GM18909 (cell line): ENCODE data around the gene CAND1.

Experiments
- ATAC-seq: cut with Tn5 transposase; IDR thresholded peaks from one replicate; pipeline ENCODE4 v1.9.1; 2021; ENCODE audit warnings: mild to moderate bottlenecking; ENCODE audit not compliant: unreplicated experiment, poor library complexity

Gene CAND1

GRCh38 chr12:67279637-67280036 is 10.5 kb downstream of the CAND1 start:
- ATAC-seq: no peak

DNA sequence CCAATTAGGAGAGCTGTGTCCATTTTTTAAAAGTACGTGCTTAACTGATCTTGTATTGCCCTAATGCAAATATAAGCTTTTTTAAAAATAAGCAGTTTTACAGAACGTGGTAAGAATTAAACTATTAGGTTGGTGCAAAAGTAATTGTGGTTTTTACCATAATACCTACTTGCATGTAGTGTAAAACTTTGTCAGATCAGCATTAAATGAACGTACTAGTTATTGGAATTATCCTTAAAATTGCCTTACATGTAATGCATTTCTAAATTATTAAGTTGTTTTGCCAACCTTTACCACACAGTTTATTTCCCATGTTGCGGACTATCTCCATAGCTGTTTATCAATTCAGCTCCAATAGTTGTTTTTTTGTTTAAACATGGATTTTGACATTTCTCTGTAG is 10.9 kb downstream of the CAND1 start:
- ATAC-seq: no peak

DNA sequence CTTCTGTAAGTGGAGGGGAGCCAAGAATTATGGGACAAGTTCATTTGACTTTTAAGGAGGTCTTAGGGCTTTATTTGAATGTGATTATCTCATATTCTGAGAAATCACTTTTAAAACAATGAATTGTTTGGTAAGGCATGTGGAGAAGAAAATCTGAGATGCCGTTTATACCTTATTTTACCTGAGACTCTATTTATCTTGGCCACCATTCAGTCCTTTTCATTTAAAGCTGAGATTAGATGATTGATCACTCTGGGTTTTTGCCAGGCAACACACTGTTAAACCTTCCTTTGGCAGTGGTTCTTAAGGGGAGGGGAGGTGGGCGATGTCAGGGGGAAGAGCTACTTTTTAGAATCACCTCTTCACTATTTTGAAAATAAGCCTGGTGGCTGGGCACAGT is 11.4 kb downstream of the CAND1 start:
- no peak for ATAC-seq

DNA sequence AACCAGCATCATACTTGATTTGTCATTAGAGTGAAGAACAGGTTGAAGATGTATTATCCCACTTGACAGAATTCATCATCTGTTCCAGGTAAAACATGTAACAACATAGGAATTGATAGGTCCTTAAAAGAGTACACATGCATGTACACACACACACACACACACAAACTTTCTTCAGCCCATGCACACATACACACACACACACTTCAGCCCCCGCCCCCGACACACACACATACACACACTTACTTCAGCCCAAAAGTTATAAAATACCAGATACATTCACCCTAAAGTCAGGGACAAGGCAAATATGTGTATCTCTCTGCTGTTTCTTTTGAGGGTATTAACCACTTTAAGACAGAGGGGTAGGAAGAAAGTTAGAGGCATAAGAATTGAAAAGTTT is 15.4 kb downstream of the CAND1 start:
- no peak for ATAC-seq

DNA sequence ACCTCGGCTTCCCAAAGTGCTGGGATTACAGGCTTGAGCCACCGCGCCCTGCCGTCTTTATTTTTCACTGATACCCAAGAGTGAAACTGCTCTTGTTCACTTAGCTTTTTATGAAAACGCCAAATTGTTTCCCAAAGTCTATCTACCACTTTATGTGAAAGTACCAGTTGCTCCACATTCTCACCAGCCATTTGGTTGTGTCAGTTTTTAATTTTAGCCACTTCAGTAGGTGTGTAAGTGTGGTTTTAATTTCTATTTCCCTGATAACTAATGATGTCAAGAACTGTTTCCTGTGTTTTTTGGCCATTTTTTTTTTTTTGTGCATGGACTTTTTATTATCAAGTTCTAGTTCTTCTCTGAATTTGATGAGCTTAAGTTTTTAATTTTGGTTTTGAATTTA is 17.1 kb downstream of the CAND1 start:
- no peak for ATAC-seq

- no peak for ATAC-seq
Measured at GRCh38 chr12:67287311-67287710, 18.2 kb downstream of the CAND1 start.

DNA sequence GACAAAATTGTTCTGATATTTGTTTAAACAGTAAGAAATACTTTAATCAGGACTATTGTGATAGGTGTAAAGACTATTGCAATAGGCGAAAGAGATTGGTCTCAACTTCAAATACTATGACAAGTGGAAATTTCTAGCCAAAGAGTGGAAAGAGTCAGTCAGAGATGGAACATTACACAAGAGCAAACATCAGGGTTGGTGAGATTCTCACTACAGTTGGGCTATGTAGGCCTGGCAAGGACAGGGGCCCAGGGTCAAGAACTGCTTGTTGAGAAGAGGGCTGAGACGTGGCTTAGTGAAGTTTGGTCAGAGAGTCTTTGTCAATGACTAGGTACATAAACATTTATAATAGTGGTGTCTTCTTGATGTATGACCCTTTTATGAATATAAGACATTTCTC is 19.4 kb downstream of the CAND1 start:
- ATAC-seq: no peak

DNA sequence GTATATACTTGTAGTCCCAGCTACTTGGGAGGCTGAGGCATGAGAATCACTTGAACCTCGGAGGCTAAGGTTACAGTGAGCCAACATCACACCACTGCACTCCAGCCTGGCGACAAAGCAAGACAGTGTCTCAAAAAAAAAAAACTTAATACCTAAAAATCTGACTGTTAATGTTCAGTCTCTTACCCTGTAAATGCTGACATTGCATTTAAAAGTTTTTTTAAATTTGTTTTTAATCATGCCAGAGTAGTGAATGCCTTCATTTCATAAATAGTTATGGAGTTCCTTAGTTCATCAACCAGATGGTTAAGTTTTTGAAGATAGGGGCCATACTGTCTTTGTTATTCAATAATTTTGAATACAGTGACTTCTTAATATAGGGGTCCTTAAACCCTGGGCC is 21.2 kb downstream of the CAND1 start:
- no peak for ATAC-seq

DNA sequence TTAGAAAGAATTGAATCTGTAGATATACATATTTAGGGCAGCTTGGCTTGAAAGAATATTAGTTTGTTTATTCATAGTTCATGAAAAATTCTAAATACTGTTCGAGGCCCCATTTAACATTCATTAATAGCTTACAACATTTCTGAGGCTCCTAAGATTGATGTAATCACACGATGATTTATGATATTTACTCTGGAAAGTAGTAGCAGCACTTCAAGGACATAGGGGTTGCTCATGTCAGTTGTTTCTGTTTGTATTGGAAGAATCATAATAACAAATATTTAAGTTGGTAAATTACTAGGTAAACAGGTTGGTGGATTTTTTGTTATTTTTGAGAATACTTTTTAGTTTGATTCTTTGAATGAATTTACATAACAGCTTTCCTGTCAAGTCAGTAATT is 30.4 kb downstream of the CAND1 start:
- ATAC-seq: no peak

DNA sequence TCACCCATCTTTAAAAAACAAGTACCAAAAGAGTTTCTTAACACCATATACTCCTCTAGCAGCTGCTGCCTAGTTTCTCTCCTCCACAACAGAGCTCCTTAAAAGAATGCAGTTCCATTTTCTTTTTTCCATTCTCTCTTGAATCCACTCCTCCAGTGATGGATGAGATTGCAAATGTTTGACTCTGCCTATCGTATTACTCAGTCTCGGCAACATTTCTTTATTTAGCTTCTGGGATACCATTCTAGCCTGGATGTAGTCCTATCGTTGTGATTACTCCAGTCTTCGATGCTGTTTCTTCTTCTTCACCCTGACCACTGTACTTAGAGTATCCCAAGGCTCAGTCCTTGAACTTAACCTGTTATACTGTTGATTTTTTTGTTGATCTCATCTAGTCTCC is 30.8 kb downstream of the CAND1 start:
- ATAC-seq: no peak

GRCh38 chr12:67302162-67302561 is 33.0 kb downstream of the CAND1 start:
- ATAC-seq: no peak

DNA sequence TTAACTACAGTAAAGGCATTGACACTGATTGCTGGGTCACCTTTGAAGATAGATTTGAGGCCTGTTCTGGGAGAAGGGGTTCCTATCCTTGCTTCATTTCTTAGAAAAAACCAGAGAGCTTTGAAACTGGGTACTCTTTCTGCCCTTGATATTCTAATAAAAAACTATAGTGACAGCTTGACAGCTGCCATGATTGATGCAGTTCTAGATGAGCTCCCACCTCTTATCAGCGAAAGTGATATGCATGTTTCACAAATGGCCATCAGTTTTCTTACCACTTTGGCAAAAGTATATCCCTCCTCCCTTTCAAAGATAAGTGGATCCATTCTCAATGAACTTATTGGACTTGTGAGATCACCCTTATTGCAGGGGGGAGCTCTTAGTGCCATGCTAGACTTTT is 36.4 kb downstream of the CAND1 start:
- ATAC-seq: no peak

GRCh38 chr12:67306712-67307111 is 37.6 kb downstream of the CAND1 start:
- no peak for ATAC-seq

DNA sequence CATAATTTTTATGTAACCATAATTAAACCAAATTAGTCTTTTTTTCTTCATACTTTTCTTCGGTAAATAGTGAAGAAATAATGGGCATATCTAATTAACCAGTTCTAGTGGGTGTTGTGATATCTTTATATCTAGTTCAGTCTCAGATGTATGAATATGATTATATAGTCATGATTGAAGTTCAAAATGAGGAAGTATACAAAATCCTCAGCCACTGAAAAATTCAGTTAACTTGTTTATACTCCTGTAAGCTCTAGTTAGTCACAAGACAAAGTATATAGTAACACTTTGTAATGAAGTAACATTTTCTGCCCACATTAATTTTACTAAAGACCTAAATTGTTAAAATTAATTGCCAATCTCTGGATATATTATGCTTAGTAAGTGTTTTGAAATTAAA is 46.5 kb downstream of the CAND1 start:
- no peak for ATAC-seq

GRCh38 chr12:67318786-67319185 is 49.6 kb downstream of the CAND1 start:
- no peak for ATAC-seq

DNA sequence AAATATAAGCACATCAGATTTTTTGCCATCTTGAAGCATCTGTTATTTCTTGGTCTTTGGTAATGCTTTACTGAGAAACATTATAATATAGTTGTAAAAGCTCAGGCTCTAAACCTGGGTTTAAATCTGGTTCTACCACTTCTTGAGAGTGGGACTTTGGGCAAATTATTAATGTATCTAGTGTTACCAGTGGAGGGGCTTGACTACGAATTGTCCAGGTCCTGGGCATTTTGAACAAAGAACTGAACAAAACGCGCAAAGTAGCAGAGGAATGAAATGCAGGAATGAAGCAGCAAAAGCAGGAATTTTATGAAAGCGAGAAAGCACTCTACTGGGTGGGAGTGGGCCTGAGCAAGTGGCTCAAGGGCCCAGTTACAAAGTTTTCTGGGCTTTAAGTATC is 50.8 kb downstream of the CAND1 start:
- ATAC-seq: no peak

- no peak for ATAC-seq
Measured at GRCh38 chr12:67320614-67321295, 51.6 kb downstream of the CAND1 start.

DNA sequence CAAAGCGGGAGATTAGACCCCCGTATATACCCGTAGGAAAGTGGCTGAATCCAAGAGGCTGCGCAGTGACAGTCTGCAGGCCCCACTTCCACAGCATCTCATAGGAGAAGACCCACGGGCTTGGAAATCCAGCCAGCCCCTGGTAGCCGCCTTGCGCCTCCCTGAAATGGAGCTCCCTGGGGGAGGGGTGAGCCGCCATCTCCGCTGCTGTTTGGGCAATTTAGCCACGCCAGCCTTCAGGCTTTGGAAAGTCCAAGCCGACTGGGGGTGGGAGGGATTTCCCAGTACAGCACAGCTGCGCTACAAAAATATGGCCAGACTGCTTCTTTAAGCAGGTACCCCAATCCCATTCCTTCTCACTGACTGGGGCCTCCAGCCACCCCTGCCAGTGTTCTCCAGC is 53.4 kb downstream of the CAND1 start:
- no peak for ATAC-seq

GRCh38 chr12:67323007-67323406 is 53.8 kb downstream of the CAND1 start:
- ATAC-seq: no peak

- ATAC-seq: no peak
Measured at GRCh38 chr12:67326637-67327036, 57.5 kb downstream of the CAND1 start.

DNA sequence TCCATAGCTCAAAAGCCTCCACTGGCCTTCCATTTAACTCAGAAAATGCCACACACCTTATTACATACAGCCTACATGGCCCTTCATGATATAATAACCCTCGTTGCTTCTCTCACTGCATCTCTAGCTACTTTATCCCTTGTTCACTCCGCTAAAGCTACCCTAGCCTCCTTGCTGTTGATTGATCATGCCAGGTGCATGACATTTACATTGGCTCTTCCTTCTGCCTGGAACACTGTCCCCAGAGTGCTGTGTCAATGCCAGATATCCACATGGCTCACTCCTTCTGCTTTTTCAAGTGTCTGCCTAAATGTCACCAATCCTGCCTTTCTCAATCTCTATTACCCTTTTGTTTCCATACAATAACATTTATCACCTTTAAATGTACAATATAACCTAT is 58.3 kb downstream of the CAND1 start:
- no peak for ATAC-seq

GRCh38 chr12:67331123-67331522 is 62.0 kb downstream of the CAND1 start:
- no peak for ATAC-seq

GRCh38 chr12:67331828-67332227 is 62.7 kb downstream of the CAND1 start:
- ATAC-seq: no peak
